Measurements from ENCODE around the gene RTBDN. TPM values are rescaled to one million over a fixed set of nuclear protein-coding genes. Genes with fewer than 3 reads are reported as not detected.

The RTBDN gene
- total RNA-seq, 1 donor = not detected

DNA sequence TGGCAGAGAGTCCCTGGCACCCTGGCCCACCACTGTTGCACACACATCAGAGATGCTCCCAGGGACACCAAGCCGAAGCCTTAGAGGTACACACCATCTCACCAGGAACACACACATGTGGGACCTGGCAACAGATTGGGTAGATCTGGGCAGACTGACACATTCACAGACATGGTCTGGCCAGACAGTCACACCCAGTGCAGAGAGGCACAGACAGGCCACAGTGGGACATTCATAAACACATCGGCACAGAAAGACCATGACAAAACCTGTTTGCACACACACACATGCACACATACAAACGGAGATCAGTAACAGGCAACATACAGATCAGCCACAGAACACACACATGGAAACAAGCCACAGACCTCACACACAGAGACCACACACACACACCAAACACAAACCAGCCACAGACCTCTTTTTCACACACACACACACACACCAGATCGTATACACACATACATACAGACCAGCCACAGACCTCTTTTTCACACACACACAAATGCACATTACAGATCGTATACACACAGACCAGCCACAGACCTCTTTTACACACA, 49.4 kb downstream of the RTBDN start:
- peak; percentile 37 for DNase-seq (ENCODE audit: low read depth)
- H3K4me3 ChIP-seq (ENCODE audit: low read depth, low read length) = no peak overlapping the region
- TF ChIP-seq, protein P1, sequence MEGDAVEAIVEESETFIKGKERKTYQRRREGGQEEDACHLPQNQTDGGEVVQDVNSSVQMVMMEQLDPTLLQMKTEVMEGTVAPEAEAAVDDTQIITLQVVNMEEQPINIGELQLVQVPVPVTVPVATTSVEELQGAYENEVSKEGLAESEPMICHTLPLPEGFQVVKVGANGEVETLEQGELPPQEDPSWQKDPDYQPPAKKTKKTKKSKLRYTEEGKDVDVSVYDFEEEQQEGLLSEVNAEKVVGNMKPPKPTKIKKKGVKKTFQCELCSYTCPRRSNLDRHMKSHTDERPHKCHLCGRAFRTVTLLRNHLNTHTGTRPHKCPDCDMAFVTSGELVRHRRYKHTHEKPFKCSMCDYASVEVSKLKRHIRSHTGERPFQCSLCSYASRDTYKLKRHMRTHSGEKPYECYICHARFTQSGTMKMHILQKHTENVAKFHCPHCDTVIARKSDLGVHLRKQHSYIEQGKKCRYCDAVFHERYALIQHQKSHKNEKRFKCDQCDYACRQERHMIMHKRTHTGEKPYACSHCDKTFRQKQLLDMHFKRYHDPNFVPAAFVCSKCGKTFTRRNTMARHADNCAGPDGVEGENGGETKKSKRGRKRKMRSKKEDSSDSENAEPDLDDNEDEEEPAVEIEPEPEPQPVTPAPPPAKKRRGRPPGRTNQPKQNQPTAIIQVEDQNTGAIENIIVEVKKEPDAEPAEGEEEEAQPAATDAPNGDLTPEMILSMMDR (IDR thresholded peaks at IDR 0.05; ENCODE audit: insufficient read depth, low read length) = no peak

DNA sequence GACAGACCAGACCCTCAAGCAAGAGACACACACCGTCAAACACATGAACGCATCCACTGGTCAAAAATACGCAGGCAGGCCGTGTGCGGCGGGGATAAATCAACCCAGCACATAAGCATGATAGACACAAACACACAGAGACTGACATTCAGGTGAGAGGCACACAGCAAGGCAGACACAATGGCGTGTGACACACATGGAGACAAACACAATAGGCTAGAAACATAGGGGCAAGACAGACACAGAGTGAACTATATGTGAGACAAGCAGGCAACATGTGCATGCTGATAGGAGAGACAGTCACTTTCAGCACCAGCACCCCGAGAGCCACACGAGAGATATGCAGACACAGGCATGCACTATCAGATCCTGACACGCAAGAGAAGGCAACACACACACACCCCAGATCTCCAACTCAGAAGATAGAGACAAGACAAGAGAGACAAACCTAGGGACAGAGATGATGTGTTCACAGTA, 49.9 kb downstream of the RTBDN start:
- no peak for DNase-seq (ENCODE audit: low read depth)
- TF ChIP-seq, protein P1 (IDR thresholded peaks at IDR 0.05; ENCODE audit: insufficient read depth, low read length) = no peak
- no peak overlapping the region for H3K4me3 ChIP-seq (ENCODE audit: low read depth, low read length)

DNA sequence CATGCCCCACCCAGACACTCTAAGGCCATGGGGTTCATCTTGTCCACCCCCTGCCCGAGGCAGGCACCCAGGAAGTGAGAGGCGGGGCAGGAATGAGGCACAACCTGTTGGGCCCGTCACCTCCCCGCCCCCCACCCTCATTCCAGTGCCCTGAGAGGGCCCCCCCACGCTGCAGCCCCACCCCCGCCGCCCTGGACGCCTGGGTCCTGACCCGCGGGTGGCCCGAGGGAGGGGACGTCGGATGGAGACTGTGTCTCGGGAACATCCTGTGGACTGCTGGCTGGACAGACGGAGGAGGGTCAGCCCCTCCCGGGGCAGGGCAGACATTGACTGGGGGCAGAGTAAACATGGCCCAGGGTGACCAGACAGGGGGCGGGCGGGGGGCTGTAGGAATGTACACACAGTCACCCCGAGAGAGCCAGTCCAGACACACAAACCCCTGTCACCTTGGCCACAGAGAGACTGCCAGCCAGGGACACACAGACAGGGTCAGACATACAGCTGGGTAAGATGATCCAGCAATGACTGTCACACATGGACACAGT, 50.5 kb downstream of the RTBDN start:
- no peak overlapping the region for H3K4me3 ChIP-seq (ENCODE audit: low read depth, low read length)
- TF ChIP-seq, protein P1 (IDR thresholded peaks at IDR 0.05; ENCODE audit: insufficient read depth, low read length) = no peak
- no peak for DNase-seq (ENCODE audit: low read depth)

DNA sequence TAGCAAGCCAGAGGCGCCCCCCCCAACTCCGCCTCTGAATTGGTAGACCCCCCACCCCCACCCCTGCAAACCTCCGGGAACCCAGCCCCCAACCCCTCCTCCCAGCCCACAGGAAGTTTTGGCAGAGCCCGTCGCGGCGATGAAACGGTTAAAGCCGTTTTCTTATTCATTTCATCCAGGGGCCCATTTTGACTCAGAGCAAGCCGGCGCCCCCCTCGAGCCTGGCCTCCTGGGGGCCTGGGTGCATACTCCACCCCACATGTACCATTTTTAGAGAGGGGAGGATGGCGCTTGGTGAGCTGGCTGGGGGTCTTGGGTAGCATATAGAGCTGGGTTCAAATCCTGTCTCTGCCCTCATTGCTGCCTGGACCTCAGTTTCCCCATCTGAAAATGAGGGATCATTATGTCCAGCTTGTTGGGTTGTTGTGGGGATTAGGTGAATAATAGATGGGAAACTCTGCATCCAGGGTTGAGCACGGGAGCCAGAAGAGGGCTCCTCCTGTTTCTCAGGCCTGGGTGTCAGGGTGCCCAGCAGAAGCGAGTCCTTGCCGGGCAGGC, 51.0 kb downstream of the RTBDN start:
- TF ChIP-seq, protein P1 (IDR thresholded peaks at IDR 0.05; ENCODE audit: insufficient read depth, low read length) = no peak
- H3K4me3 ChIP-seq (ENCODE audit: low read depth, low read length) = peak overlapping the region; percentile 60
- no peak for DNase-seq (ENCODE audit: low read depth)

DNA sequence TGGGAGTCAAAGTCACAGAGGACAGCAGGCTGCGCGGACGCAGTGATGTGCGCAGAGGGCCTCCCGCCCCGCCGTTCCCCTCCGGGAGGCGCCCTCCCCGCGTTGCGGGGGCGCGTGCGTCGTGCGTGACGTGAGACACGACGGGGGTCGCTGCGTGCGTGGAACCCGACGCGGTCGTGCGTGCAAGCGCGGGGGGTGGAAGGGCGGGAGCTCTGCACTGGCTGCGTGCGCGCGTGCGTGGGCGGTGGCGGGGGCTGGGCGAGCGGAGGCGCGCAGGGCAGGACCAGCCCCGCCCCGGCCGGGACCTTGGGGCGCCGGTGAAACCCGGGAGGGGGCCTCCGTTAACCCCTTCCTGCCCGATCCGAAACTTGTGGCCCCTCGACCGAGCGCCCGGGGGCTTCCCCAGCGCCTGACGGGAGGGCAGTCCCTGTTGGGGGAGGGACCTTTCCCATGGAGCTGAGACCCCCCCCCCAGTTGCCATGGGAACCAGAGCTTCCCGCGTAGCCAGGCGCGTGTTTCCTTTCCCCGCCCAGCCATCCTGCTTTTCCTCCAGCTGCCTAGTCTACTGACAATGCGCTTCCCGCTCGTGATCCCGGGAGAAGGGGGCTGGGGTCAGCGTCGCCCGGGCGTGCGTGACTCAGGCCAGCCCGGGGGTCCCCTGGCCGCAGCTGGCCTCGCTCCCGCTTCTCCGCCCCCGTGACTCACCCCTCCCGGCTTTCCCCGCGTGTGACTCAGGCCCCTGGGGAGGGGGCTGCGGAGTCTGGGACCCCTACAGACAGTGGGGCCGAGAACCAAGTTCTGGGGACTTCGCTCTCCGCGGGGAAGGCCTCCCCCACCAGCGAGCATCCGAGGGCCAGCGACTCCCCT, 51.7 kb downstream of the RTBDN start:
- TF ChIP-seq, protein P1 (IDR thresholded peaks at IDR 0.05; ENCODE audit: insufficient read depth, low read length) = no peak
- peak; percentile 91 for DNase-seq (ENCODE audit: low read depth)
- H3K4me3 ChIP-seq (ENCODE audit: low read depth, low read length) = peak overlapping the region; percentile 60

- H3K4me3 ChIP-seq (ENCODE audit: low read depth, low read length) = peak overlapping the region; percentile 55
- DNase-seq (ENCODE audit: low read depth) = no peak
- TF ChIP-seq, protein P1 (IDR thresholded peaks at IDR 0.05; ENCODE audit: insufficient read depth, low read length) = no peak
Observed at GRCh38 chr19:12782174-12782423, 52.3 kb downstream of the RTBDN start.

Data from fibroblast of the aortic adventitia (primary cell).